Muscle layer of colon (tissue), 2 donors: ENCODE data around the gene SDCCAG8.

Experiments used
- H3K27ac ChIP-seq: one replicate; pipeline ENCODE4 v1.7.0; 2013; ENCODE audit warnings: low read depth, mild to moderate bottlenecking, low read length, moderate library complexity
- H3K27me3 ChIP-seq, 2 donors: one replicate each; pipeline ENCODE4 v1.7.0; 2013; ENCODE audit warnings: low read length in 2 of 2, mild to moderate bottlenecking in 2 of 2; ENCODE audit not compliant: insufficient read depth in 2 of 2, control insufficient read depth in 1 of 2
- H3K36me3 ChIP-seq: one replicate; pipeline ENCODE4 v1.7.0; 2013; ENCODE audit warnings: mild to moderate bottlenecking, low read length; ENCODE audit not compliant: insufficient read depth
- H3K4me1 ChIP-seq: one replicate; pipeline ENCODE4 v1.7.0; 2013; ENCODE audit warnings: mild to moderate bottlenecking, low read length; ENCODE audit not compliant: insufficient read depth
- H3K4me3 ChIP-seq, 2 donors: one replicate each; pipeline ENCODE4 v1.7.0; 2013; ENCODE audit warnings: low read length in 2 of 2, low read depth in 1 of 2, mild to moderate bottlenecking in 1 of 2, moderate library complexity in 1 of 2
- H3K9ac ChIP-seq: one replicate; pipeline ENCODE4 v1.7.0; 2013; ENCODE audit warnings: low read length
- H3K9me3 ChIP-seq: one replicate; pipeline ENCODE4 v1.7.0; 2013; ENCODE audit warnings: mild to moderate bottlenecking, low read length
- donor health status: abdominal sarcoma.
- donor health status: Adenocarcinoma of cecum.

SDCCAG8 gene

DNA sequence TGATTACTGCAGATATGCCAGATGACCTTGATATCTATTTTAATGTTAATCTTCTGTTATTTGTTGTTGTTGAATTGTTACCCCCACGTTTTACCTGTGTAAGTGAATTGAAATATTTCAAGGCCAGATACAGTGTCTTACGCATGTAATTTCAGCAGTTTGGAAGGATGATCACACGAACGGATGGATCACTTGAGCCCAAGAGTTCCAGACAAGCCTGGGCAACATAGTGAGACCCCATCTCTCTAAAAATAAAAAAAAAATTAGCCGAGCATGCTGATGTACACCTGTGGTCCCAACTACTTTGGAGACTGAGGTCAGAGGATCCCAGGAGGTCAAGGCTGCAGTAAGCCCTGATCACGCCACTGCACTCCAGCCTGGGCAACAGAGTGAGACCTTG lies 32.2 kb downstream of the SDCCAG8 start:
- Histone ChIP-seq H3K9ac (no peak overlapping the region), H3K27ac (no peak overlapping the region), H3K4me1 (no peaks in the 10 kb centered on the region), H3K4me3 (no peak overlapping the region), H3K36me3 (peaks cover 12% of the 10 kb centered on the region), H3K27me3 (no peaks in the 10 kb centered on the region), H3K9me3 (no peaks in the 10 kb centered on the region)

DNA sequence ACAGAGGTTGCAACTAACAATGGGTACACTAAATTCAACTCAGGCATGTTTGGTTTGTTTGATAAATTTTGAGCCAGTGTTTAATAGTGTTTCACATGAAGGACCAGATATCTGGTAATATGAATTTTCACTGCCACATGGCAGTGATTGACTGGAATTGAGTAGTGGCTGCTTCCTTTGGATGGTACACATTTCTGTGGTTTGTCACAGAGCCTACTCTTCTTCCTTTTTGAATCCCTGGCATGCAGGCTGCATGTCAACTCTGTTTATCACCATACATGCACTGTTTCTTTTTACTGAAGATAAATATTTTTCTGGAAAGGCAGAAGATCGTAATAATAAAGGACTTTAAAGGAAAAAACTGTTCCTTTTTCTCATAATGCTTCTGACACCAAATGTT lies 35.5 kb downstream of the SDCCAG8 start:
- Histone ChIP-seq H3K9ac (no peak overlapping the region), H3K36me3 (peaks cover 9% of the 10 kb centered on the region), H3K4me1 (no peaks in the 10 kb centered on the region), H3K9me3 (no peaks in the 10 kb centered on the region), H3K27me3 (no peaks in the 10 kb centered on the region), H3K4me3 (no peak overlapping the region), H3K27ac (no peak overlapping the region)

- Histone ChIP-seq H3K27ac (no peak overlapping the region), H3K9ac (no peak overlapping the region), H3K27me3 (no peaks in the 10 kb centered on the region), H3K9me3 (no peaks in the 10 kb centered on the region), H3K4me1 (no peaks in the 10 kb centered on the region), H3K4me3 (no peak overlapping the region), H3K36me3 (peaks cover 1% of the 10 kb centered on the region)
Measured at GRCh38 chr1:243292117-243292516, 36.3 kb downstream of the SDCCAG8 start.

DNA sequence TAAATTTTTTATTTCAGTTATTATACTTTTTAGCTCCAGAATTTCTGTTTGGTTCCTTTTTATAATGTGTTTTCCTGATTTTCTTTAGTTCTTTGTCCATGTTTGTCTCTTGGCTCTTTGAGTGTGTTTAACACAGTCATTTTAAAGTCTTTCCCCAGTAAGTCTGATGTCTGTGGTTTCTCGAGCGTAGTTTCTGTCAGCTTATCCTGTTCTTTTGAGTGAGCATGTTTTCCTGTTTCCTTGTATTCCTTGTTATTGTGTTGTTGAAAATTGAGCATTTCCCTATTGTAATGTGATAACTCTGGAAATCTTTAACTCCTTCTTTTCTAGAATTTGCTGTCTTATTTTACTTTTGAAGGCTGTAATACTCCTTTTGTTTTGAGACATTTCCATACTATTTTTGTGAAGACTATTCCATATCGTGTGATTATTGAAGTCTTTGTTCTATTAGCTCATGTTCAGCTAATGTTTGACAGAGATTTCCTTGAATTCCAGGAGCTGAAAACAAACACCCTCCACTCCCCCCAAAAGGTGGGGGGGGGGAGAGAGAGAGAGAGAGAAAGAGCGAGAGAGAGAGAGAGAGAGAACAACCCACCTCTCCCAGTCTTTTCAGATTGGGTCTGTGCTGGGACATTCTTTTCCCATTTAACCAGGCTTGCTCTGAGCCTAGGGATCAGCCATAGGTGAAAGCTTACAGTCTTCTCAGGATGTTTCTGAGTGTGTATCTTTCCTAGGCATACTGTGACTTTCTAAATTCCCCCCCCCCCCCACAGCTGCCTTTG lies 38.3 kb downstream of the SDCCAG8 start:
- Histone ChIP-seq H3K36me3 (peaks cover 1% of the 10 kb centered on the region), H3K9me3 (no peaks in the 10 kb centered on the region), H3K4me3 (no peak overlapping the region), H3K9ac (no peak overlapping the region), H3K4me1 (no peaks in the 10 kb centered on the region), H3K27ac (no peak overlapping the region), H3K27me3 (no peaks in the 10 kb centered on the region)

DNA sequence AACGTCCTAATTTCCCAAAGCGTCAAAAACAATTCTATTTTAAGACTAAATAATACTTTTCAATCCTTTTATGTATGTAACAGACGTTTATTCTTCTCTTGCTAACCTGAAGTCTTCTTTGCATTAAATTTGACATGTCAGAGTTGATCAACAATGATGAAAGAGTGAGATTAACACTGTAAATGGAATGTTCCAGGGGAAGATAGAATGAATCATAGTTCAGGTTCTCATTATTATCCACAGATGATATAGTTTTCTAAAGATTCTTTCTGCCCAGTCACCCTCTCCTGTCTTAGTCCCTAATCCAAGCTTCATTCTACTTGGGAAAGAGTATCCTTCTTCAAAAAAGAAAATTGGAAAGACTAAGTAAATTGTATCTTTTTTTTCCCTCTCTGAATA lies 38.9 kb downstream of the SDCCAG8 start:
- no peaks in the 10 kb centered on the region for H3K9me3 ChIP-seq
- no peak overlapping the region for H3K4me3 ChIP-seq
- H3K9ac ChIP-seq = no peak overlapping the region
- no peaks in the 10 kb centered on the region for H3K4me1 ChIP-seq
- no peaks in the 10 kb centered on the region for H3K27me3 ChIP-seq
- H3K36me3 ChIP-seq = peaks cover 5% of the 10 kb centered on the region
- H3K27ac ChIP-seq = no peak overlapping the region

GRCh38 chr1:243299069-243299468 lies 43.2 kb downstream of the SDCCAG8 start:
- no peaks in the 10 kb centered on the region for H3K4me1 ChIP-seq
- peaks cover 10% of the 10 kb centered on the region for H3K36me3 ChIP-seq
- H3K27me3 ChIP-seq = no peaks in the 10 kb centered on the region
- H3K9ac ChIP-seq = no peak overlapping the region
- no peak overlapping the region for H3K4me3 ChIP-seq
- no peaks in the 10 kb centered on the region for H3K9me3 ChIP-seq
- no peak overlapping the region for H3K27ac ChIP-seq

DNA sequence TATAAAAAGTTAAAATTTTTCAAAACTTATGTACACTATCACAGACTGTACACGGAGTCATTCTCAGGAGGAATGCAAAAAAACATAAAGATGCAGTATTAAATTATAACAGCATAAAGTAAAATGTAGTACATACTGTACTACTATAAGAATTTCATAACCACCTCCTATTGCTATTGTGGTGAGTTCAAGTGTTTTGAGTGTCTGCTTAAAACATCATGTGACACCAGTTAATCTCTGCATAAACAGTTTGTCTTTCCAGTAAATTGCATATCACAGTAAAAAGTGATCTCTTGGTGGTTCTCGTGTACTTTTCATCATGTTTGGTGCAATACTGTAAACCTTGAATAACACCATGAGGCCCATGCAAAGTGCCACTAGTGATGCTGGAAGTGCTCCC lies 45.2 kb downstream of the SDCCAG8 start:
- Histone ChIP-seq H3K27me3 (no peaks in the 10 kb centered on the region), H3K4me3 (no peak overlapping the region), H3K27ac (no peak overlapping the region), H3K9me3 (no peaks in the 10 kb centered on the region), H3K36me3 (peaks cover 10% of the 10 kb centered on the region), H3K4me1 (no peaks in the 10 kb centered on the region), H3K9ac (no peak overlapping the region)

GRCh38 chr1:243311809-243312208 lies 56.0 kb downstream of the SDCCAG8 start:
- no peak overlapping the region for H3K4me3 ChIP-seq
- no peaks in the 10 kb centered on the region for H3K9me3 ChIP-seq
- H3K27me3 ChIP-seq = no peaks in the 10 kb centered on the region
- no peak overlapping the region for H3K27ac ChIP-seq
- H3K9ac ChIP-seq = no peak overlapping the region
- peaks cover 6% of the 10 kb centered on the region for H3K4me1 ChIP-seq
- H3K36me3 ChIP-seq = peaks cover 13% of the 10 kb centered on the region

GRCh38 chr1:243312952-243313634 lies 57.3 kb downstream of the SDCCAG8 start:
- no peaks in the 10 kb centered on the region for H3K27me3 ChIP-seq
- peaks cover 15% of the 10 kb centered on the region for H3K36me3 ChIP-seq
- no peak overlapping the region for H3K4me3 ChIP-seq
- H3K9me3 ChIP-seq = no peaks in the 10 kb centered on the region
- peaks cover 6% of the 10 kb centered on the region for H3K4me1 ChIP-seq
- H3K9ac ChIP-seq = no peak overlapping the region
- H3K27ac ChIP-seq = no peak overlapping the region

DNA sequence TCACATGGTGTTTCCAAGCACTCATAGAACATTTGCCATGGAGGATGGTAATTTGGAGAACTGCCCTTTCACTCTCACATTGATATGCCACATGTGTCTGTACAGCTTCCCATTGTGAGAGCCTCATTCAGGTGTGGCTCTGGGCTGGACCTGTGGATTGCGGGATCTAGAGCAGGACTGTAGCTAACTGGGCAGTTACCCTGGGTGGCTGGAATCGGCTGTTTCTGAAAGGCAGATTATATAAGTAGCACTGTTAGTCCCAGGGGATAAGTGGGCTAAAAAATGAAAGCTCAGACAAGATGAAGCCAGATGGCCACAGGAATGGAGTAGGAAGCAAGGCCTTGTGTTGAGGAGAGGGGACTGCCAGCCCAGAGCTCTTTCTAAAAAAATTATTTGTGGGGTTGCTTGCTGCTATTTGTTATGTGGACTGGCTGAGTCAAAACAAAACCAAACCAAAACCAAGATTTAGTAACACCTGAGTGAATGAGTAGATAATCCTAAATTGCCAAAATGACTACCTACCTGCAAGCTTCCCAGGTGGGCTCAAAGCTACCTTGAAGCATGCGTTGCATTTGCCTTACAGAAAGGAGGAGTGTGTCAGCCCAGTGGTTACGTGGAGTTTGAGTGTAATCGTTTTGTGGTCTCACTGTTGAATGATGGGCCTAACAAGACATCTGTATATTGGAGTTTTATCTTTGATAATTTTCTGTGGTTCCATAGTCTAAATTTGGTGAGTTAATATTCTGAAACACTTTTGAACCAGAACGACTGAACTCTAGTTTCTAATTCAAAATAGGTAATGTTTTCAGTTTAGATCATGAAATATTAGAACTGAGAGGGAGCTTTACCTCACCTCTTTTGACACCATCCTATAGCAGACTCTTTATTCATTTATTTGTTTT lies 58.0 kb downstream of the SDCCAG8 start:
- H3K27ac ChIP-seq = no peak overlapping the region
- no peaks in the 10 kb centered on the region for H3K27me3 ChIP-seq
- no peak overlapping the region for H3K4me3 ChIP-seq
- H3K4me1 ChIP-seq = peaks cover 6% of the 10 kb centered on the region
- H3K9me3 ChIP-seq = no peaks in the 10 kb centered on the region
- peaks cover 11% of the 10 kb centered on the region for H3K36me3 ChIP-seq
- H3K9ac ChIP-seq = no peak overlapping the region

- Histone ChIP-seq H3K9ac (no peak overlapping the region), H3K4me3 (no peak overlapping the region), H3K4me1 (peaks cover 6% of the 10 kb centered on the region), H3K27me3 (no peaks in the 10 kb centered on the region), H3K9me3 (no peaks in the 10 kb centered on the region), H3K36me3 (peaks cover 6% of the 10 kb centered on the region), H3K27ac (no peak overlapping the region)
Measured at GRCh38 chr1:243315455-243315854, 59.6 kb downstream of the SDCCAG8 start.
